Measurements from ENCODE around the gene DNAH8.

DNA sequence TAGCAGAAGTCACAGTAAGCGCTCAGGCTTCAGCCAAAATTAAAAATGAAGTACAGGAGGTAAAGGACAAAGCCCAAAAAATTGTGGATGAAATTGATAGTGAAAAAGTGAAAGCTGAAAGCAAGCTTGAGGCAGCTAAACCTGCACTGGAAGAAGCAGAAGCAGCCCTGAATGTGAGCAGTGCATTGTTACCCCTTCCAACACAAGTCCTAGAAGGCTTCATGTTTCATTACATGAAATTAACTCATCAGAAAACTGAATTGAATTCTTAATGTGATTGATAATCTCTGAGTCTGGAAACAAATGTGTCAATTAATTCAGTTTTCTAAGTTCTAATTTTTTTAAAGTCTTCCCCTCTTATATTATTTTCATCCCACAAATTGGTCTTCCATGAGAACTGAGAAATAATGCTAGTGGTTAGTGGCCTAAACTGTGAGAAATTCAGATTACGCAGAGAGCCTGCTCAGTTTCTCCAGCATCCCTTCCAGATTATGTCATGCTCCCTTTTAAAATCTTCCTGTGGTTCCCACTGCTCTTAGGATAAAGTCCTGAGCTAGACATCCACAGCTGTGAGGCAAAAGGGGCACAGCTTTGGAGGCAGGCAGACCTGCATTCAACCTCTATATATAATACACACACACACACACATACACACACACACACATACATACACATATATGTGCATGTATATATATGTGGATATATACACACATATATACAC, 200.3 kb downstream of the DNAH8 start:
- TF ChIP-seq, protein P1, sequence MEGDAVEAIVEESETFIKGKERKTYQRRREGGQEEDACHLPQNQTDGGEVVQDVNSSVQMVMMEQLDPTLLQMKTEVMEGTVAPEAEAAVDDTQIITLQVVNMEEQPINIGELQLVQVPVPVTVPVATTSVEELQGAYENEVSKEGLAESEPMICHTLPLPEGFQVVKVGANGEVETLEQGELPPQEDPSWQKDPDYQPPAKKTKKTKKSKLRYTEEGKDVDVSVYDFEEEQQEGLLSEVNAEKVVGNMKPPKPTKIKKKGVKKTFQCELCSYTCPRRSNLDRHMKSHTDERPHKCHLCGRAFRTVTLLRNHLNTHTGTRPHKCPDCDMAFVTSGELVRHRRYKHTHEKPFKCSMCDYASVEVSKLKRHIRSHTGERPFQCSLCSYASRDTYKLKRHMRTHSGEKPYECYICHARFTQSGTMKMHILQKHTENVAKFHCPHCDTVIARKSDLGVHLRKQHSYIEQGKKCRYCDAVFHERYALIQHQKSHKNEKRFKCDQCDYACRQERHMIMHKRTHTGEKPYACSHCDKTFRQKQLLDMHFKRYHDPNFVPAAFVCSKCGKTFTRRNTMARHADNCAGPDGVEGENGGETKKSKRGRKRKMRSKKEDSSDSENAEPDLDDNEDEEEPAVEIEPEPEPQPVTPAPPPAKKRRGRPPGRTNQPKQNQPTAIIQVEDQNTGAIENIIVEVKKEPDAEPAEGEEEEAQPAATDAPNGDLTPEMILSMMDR (IDR thresholded peaks at IDR 0.05), result no peak
- no peak for TF ChIP-seq EZH2phosphoT487 (IDR thresholded peaks at IDR 0.05)
- TF ChIP-seq EZH2 (IDR thresholded peaks at IDR 0.05), result no peak

Measured in neural progenitor cell (in vitro differentiated cells).